Measurements from ENCODE around the gene MAP3K7.

Gene MAP3K7

GRCh38 chr6:90586836-90587638, at the start of gene MAP3K7:
MAP3K7 (minus strand) TSS chr6:90587072; CDS start chr6:90586883, 189 bp downstream.
- H3K4me3 ChIP-seq (ENCODE audit: low read length) = peak within 1 kb of the TSS; percentile 67
- TF ChIP-seq, protein P1, sequence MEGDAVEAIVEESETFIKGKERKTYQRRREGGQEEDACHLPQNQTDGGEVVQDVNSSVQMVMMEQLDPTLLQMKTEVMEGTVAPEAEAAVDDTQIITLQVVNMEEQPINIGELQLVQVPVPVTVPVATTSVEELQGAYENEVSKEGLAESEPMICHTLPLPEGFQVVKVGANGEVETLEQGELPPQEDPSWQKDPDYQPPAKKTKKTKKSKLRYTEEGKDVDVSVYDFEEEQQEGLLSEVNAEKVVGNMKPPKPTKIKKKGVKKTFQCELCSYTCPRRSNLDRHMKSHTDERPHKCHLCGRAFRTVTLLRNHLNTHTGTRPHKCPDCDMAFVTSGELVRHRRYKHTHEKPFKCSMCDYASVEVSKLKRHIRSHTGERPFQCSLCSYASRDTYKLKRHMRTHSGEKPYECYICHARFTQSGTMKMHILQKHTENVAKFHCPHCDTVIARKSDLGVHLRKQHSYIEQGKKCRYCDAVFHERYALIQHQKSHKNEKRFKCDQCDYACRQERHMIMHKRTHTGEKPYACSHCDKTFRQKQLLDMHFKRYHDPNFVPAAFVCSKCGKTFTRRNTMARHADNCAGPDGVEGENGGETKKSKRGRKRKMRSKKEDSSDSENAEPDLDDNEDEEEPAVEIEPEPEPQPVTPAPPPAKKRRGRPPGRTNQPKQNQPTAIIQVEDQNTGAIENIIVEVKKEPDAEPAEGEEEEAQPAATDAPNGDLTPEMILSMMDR (IDR thresholded peaks at IDR 0.05; ENCODE audit: insufficient read depth, low read depth, low read length, missing control alignments) = no peak
- DNase-seq (ENCODE audit: low read depth) = peak; percentile 97

DNA sequence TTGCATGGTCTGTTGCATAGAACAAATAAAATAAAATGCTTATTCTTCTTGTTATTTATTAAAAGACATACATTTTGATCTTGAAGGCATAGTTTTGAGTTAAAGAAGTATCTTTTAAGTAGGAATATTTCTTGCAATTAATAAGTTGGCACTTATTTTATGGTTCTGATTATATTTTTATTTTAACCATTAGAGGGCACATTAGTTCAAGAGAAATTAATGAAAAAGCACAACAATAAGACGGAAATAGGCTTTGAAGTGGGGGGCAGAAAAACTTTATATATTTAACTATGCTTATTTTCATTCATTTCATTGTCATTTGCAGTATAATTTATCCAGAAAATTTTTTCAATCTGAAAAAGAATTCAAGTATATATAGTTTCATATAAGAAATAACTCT, 44.2 kb upstream of the MAP3K7 start:
- DNase-seq (ENCODE audit: low read depth) = no peak
- H3K4me3 ChIP-seq (ENCODE audit: low read length) = no peak overlapping the region
- TF ChIP-seq, protein P1 (IDR thresholded peaks at IDR 0.05; ENCODE audit: insufficient read depth, low read depth, low read length, missing control alignments) = no peak

- TF ChIP-seq, protein P1 (IDR thresholded peaks at IDR 0.05; ENCODE audit: insufficient read depth, low read depth, low read length, missing control alignments) = no peak
- no peak overlapping the region for H3K4me3 ChIP-seq (ENCODE audit: low read length)
- no peak for DNase-seq (ENCODE audit: low read depth)
Measured at GRCh38 chr6:90621581-90621980, 34.7 kb upstream of the MAP3K7 start.

DNA sequence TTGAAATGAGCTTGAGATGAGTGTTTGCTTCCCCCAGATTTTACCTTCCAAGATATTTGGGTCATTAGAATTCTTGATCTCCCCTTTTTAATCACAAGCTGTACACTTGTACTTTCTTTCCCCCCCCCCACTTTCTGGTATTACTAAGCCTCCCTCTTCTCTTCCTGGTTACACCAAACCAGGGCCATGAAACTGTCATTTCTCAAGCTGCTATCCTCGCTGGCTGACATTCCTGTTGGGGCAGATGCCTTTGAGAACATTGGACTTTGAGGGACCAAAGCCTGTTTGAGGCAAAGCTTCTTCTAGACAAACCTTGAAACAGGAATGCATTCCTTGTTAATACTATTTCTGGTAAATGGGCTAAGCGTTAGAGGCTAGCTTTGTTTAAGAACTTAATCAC, 32.3 kb upstream of the MAP3K7 start:
- no peak overlapping the region for H3K4me3 ChIP-seq (ENCODE audit: low read length)
- DNase-seq (ENCODE audit: low read depth) = no peak
- TF ChIP-seq, protein P1 (IDR thresholded peaks at IDR 0.05; ENCODE audit: insufficient read depth, low read depth, low read length, missing control alignments) = no peak

DNA sequence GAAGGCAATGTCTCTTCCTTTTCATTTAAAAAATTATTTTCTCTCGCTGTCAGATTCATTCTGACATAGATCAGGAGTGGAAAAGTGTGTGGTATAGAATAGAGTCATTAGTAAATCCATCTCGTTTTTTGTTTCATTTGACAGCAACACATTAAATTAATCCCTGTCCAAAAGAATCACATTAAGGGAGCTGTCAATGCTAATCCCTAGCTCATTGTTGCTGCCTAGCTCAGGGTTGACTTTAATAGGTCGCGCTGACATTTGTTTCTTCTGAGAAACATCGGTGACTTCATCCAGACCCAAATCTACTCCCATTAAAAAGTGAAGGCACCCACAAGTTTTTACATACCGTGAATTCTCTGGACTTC, 25.4 kb upstream of the MAP3K7 start:
- TF ChIP-seq, protein P1 (IDR thresholded peaks at IDR 0.05; ENCODE audit: insufficient read depth, low read depth, low read length, missing control alignments) = no peak
- no peak overlapping the region for H3K4me3 ChIP-seq (ENCODE audit: low read length)
- DNase-seq (ENCODE audit: low read depth) = no peak

- TF ChIP-seq, protein P1 (IDR thresholded peaks at IDR 0.05; ENCODE audit: insufficient read depth, low read depth, low read length, missing control alignments) = no peak
- H3K4me3 ChIP-seq (ENCODE audit: low read length) = peak overlapping the region; percentile 42
- no peak for DNase-seq (ENCODE audit: low read depth)
Measured at GRCh38 chr6:90611543-90612312, 24.9 kb upstream of the MAP3K7 start.
